Neural progenitor cell (in vitro differentiated cells): Measurements from ENCODE around the gene ABCC6. TPM values are rescaled to one million over a fixed set of nuclear protein-coding genes. Genes with fewer than 3 reads are reported as not detected.
"Not testable (repeated sequence)": the region's sequence is repeated elsewhere in the genome, so short reads cannot be mapped to it uniquely, and the experiment has no call there.

Experiments
- DNase-seq: peaks from one replicate; pipeline ENCODE4 v3.0.0-alpha.2; 2016; ENCODE audit warnings: low spot score
- H2AFZ ChIP-seq: fragments of 200-600 bp; sonication (generic); replicated peaks from 2 replicates; pipeline ENCODE4 v1.6.1; 2016; ENCODE audit warnings: antibody characterized with exemption
- H3F3A ChIP-seq: fragments of 200-600 bp; sonication (generic); 2 replicates; pipeline ENCODE4 v1.6.1; 2016; ENCODE audit warnings: antibody characterized with exemption, low read depth
- H3K27ac ChIP-seq: fragments of 200-600 bp; sonication (generic); 2 replicates; pipeline ENCODE4 v1.5.1; 2016; ENCODE audit warnings: mild to moderate bottlenecking
- H3K27me3 ChIP-seq: fragments of 200-600 bp; sonication (generic); 2 replicates; pipeline ENCODE4 v1.6.1; 2016; ENCODE audit warnings: mild to moderate bottlenecking, moderate library complexity
- H3K36me3 ChIP-seq: fragments of 200-600 bp; sonication (generic); 2 replicates; pipeline ENCODE4 v1.5.1; 2016
- H3K4me1 ChIP-seq: fragments of 200-600 bp; sonication (generic); 2 replicates; pipeline ENCODE4 v1.6.1; 2016; ENCODE audit warnings: mixed run types
- H3K4me2 ChIP-seq: fragments of 200-600 bp; sonication (generic); 2 replicates; pipeline ENCODE4 v1.6.1; 2016
- H3K4me3 ChIP-seq: fragments of 200-600 bp; sonication (generic); 2 replicates; pipeline ENCODE4 v1.5.1; 2016
- H3K79me2 ChIP-seq: fragments of 200-600 bp; sonication (generic); 2 replicates; pipeline ENCODE4 v1.6.1; 2016; ENCODE audit warnings: low read depth
- H3K9ac ChIP-seq: fragments of 200-600 bp; sonication (generic); 2 replicates; pipeline ENCODE4 v1.6.1; 2016
- H3K9me3 ChIP-seq: fragments of 200-600 bp; sonication (generic); 2 replicates; pipeline ENCODE4 v1.5.1; 2016; ENCODE audit warnings: low read depth
- H4K20me1 ChIP-seq: fragments of 200-600 bp; sonication (generic); 2 replicates; pipeline ENCODE4 v1.6.1; 2016; ENCODE audit warnings: low read depth
- H3K27ac Mint-ChIP-seq: 3 replicates; pipeline ENCODE4 v1.8.0; 2021; ENCODE audit warnings: mixed read lengths
- H3K27me3 Mint-ChIP-seq: 2 replicates; pipeline ENCODE4 v1.8.0; 2022; ENCODE audit warnings: low read depth, mild to moderate bottlenecking, inconsistent platforms, moderate library complexity, mixed read lengths; ENCODE audit not compliant: insufficient read depth
- H3K36me3 Mint-ChIP-seq: 3 replicates; pipeline ENCODE4 v1.8.0; 2021; ENCODE audit warnings: mixed read lengths
- H3K4me1 Mint-ChIP-seq: 3 replicates; pipeline ENCODE4 v1.8.0; 2021; ENCODE audit warnings: mixed read lengths
- H3K4me3 Mint-ChIP-seq: 3 replicates; pipeline ENCODE4 v1.8.0; 2021; ENCODE audit warnings: mild to moderate bottlenecking, moderate library complexity, mixed read lengths
- H3K9me3 Mint-ChIP-seq: 3 replicates; pipeline ENCODE4 v1.8.0; 2020; ENCODE audit warnings: mixed read lengths
- total RNA-seq: library from RNA; depleted of rRNA; stranded (reverse); fragments of >200 nt; gene quantifications from 2 replicates; pipeline ENCODE4 v1.2.3, GENCODE V29; 2015; ENCODE audit warnings: low replicate concordance

Gene ABCC6
- total RNA-seq, 1 donor from 2014 or later: 0.79 TPM

- not testable (repeated sequence) for H3K4me2 ChIP-seq, H3K9me3 ChIP-seq, H3K4me1 ChIP-seq, H3K27ac Mint-ChIP-seq, H2AFZ ChIP-seq, H3K79me2 ChIP-seq, H3K9me3 Mint-ChIP-seq, DNase-seq, H3K27me3 Mint-ChIP-seq, H3K36me3 Mint-ChIP-seq, H3K4me3 Mint-ChIP-seq, H3K27me3 ChIP-seq, H3F3A ChIP-seq, H3K9ac ChIP-seq, H4K20me1 ChIP-seq, H3K4me1 Mint-ChIP-seq, H3K36me3 ChIP-seq, H3K27ac ChIP-seq, H3K4me3 ChIP-seq
Measured at GRCh38 chr16:16218787-16219186, 4.5 kb downstream of the ABCC6 start.

GRCh38 chr16:16218349-16218748, 4.9 kb downstream of the ABCC6 start:
- not testable (repeated sequence) for H3F3A ChIP-seq, H3K9me3 ChIP-seq, H3K36me3 ChIP-seq, H3K4me3 ChIP-seq, H3K9ac ChIP-seq, H3K36me3 Mint-ChIP-seq, H3K27me3 ChIP-seq, H4K20me1 ChIP-seq, H3K4me1 Mint-ChIP-seq, H3K9me3 Mint-ChIP-seq, H3K27ac ChIP-seq, H3K4me3 Mint-ChIP-seq, H3K4me2 ChIP-seq, H3K27me3 Mint-ChIP-seq, H2AFZ ChIP-seq, H3K27ac Mint-ChIP-seq, H3K79me2 ChIP-seq, H3K4me1 ChIP-seq, DNase-seq

- not testable (repeated sequence) for H3K4me2 ChIP-seq, H2AFZ ChIP-seq, H3K79me2 ChIP-seq, H3K36me3 ChIP-seq, H3K27me3 ChIP-seq, H3K27ac ChIP-seq, H3K9me3 Mint-ChIP-seq, H3K27me3 Mint-ChIP-seq, H3K4me3 Mint-ChIP-seq, H3K4me1 ChIP-seq, DNase-seq, H3K9me3 ChIP-seq, H4K20me1 ChIP-seq, H3K4me3 ChIP-seq, H3K36me3 Mint-ChIP-seq, H3F3A ChIP-seq, H3K4me1 Mint-ChIP-seq, H3K9ac ChIP-seq, H3K27ac Mint-ChIP-seq
Measured at GRCh38 chr16:16213863-16214293, 9.4 kb downstream of the ABCC6 start.

- H4K20me1 ChIP-seq, H3K36me3 ChIP-seq, H3K27ac ChIP-seq, H3K27me3 ChIP-seq, H3K36me3 Mint-ChIP-seq, H3K4me1 Mint-ChIP-seq, H3K27me3 Mint-ChIP-seq, DNase-seq, H3K27ac Mint-ChIP-seq, H3K9ac ChIP-seq, H3K4me1 ChIP-seq, H3F3A ChIP-seq, H3K4me3 ChIP-seq, H3K4me2 ChIP-seq, H3K9me3 ChIP-seq, H3K9me3 Mint-ChIP-seq, H3K79me2 ChIP-seq, H3K4me3 Mint-ChIP-seq, H2AFZ ChIP-seq: not testable (repeated sequence)
Measured at GRCh38 chr16:16211404-16211803, 11.9 kb downstream of the ABCC6 start.

- not testable (repeated sequence) for H3K36me3 ChIP-seq, DNase-seq, H3K4me3 ChIP-seq, H4K20me1 ChIP-seq, H3K9me3 ChIP-seq, H3F3A ChIP-seq, H2AFZ ChIP-seq, H3K4me1 Mint-ChIP-seq, H3K4me3 Mint-ChIP-seq, H3K4me2 ChIP-seq, H3K27ac Mint-ChIP-seq, H3K27me3 Mint-ChIP-seq, H3K27ac ChIP-seq, H3K4me1 ChIP-seq, H3K36me3 Mint-ChIP-seq, H3K9ac ChIP-seq, H3K27me3 ChIP-seq, H3K9me3 Mint-ChIP-seq, H3K79me2 ChIP-seq
Measured at GRCh38 chr16:16208461-16208860, 14.8 kb downstream of the ABCC6 start.

- not testable (repeated sequence) for H3K4me2 ChIP-seq, H3K27ac Mint-ChIP-seq, H3K9ac ChIP-seq, H3K27ac ChIP-seq, H3K4me1 Mint-ChIP-seq, H4K20me1 ChIP-seq, H3K9me3 Mint-ChIP-seq, H3F3A ChIP-seq, H3K36me3 Mint-ChIP-seq, H3K27me3 ChIP-seq, H3K36me3 ChIP-seq, H3K9me3 ChIP-seq, H3K27me3 Mint-ChIP-seq, DNase-seq, H3K4me1 ChIP-seq, H2AFZ ChIP-seq, H3K4me3 Mint-ChIP-seq, H3K79me2 ChIP-seq, H3K4me3 ChIP-seq
Measured at GRCh38 chr16:16207787-16208334, 15.4 kb downstream of the ABCC6 start.

DNA sequence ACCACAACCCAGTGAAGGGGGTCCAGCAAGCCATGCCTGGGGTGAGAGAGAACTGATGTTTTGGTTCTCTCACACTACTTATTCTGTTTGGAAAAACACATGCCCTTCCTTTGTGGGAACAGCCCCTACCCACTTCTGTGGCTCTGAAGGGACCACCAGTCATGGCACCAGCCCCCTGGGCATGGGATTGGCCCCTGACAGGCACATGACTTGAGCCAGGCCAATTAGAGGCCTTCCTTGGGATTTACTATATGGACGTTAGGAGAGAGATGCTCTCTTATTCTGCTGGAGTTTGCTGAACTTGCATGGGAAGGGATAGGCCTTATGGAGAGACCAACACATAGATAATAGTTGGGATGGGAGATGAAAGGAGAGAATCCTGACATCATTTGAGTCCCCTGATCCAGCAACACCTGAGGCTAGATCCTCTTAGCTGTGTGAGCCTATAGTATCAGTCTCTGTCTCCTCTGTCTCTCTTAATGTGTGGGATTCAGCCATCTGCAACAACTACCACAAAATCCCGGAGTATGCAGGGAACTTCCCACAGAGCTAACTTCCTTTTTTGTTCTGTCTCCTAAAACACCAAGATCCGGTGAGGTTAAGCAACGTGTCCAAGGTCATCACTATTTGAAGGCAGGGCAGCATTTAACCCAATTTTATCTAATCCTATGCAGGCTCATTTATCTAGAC, 16.1 kb downstream of the ABCC6 start:
- H3K27ac Mint-ChIP-seq, DNase-seq, H3K27ac ChIP-seq, H3K9ac ChIP-seq, H3K4me3 Mint-ChIP-seq, H3K4me1 Mint-ChIP-seq, H3K27me3 ChIP-seq, H3K9me3 Mint-ChIP-seq, H4K20me1 ChIP-seq, H3K36me3 ChIP-seq, H3K4me2 ChIP-seq, H3K79me2 ChIP-seq, H3K36me3 Mint-ChIP-seq, H3K9me3 ChIP-seq, H3K27me3 Mint-ChIP-seq, H2AFZ ChIP-seq, H3K4me1 ChIP-seq, H3F3A ChIP-seq, H3K4me3 ChIP-seq: not testable (repeated sequence)

GRCh38 chr16:16205864-16206263, 17.4 kb downstream of the ABCC6 start:
- not testable (repeated sequence) for H3K36me3 Mint-ChIP-seq, H3K4me2 ChIP-seq, H3F3A ChIP-seq, H3K79me2 ChIP-seq, H3K4me1 Mint-ChIP-seq, H3K4me1 ChIP-seq, DNase-seq, H3K4me3 ChIP-seq, H3K9me3 Mint-ChIP-seq, H3K27me3 Mint-ChIP-seq, H3K9me3 ChIP-seq, H3K9ac ChIP-seq, H2AFZ ChIP-seq, H3K27me3 ChIP-seq, H4K20me1 ChIP-seq, H3K4me3 Mint-ChIP-seq, H3K27ac ChIP-seq, H3K27ac Mint-ChIP-seq, H3K36me3 ChIP-seq
